ENCODE results near the gene C16orf86.

DNA sequence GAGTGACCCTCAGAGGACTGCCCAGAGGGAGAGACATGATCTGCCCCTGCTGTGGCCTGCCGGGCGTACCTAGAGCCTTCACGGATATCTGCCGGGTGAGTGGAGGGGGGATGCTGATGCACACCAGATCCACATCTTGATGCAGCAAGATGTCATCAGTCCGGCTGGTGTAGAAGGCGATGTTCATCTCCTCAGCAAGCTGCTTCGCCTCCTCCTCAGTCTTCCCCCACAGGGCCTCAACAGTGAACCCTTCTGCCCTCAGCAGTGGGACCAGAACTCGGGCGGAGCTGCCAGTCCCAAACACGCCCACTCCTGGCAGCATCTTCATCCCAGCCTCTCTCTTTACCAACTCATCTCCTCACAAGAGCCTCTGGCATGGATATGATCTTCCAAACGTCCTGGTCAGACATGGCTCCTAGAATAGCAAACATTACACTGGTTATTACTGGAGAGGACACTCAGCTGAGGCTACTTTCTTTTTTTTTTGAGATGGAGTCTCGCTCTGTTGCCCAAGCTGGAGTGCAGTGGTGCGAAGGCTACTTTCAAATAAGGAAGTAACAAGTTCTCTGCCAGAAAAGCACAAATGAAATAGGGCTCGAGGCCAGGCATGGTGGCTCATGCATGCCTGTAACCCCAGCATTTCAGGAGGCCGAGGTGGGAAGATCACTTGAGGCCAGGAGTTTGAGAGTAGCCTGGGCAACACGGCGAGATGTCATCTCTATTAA lies 18.9 kb downstream of the C16orf86 start:
- TF ChIP-seq, protein P1, sequence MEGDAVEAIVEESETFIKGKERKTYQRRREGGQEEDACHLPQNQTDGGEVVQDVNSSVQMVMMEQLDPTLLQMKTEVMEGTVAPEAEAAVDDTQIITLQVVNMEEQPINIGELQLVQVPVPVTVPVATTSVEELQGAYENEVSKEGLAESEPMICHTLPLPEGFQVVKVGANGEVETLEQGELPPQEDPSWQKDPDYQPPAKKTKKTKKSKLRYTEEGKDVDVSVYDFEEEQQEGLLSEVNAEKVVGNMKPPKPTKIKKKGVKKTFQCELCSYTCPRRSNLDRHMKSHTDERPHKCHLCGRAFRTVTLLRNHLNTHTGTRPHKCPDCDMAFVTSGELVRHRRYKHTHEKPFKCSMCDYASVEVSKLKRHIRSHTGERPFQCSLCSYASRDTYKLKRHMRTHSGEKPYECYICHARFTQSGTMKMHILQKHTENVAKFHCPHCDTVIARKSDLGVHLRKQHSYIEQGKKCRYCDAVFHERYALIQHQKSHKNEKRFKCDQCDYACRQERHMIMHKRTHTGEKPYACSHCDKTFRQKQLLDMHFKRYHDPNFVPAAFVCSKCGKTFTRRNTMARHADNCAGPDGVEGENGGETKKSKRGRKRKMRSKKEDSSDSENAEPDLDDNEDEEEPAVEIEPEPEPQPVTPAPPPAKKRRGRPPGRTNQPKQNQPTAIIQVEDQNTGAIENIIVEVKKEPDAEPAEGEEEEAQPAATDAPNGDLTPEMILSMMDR (IDR thresholded peaks at IDR 0.05; ENCODE audit: low read length): no peak
- no peak for TF ChIP-seq EZH2phosphoT487 (IDR thresholded peaks at IDR 0.05; ENCODE audit: low read length)

Data from MM.1S (cell line).